GM12873 (cell line): ENCODE measurements around the gene FRMD4A.

Source experiments
- CTCF ChIP-seq: IDR thresholded peaks from 2 replicates; pipeline ENCODE4 v1.5.1; 2012; ENCODE audit warnings: low read depth, mild to moderate bottlenecking, moderate library complexity, low read length, control low read depth; ENCODE audit not compliant: insufficient read depth; ENCODE audit errors: missing control alignments

FRMD4A gene

GRCh38 chr10:13642293-13642692, 688.4 kb downstream of the FRMD4A start:
- no peak for TF ChIP-seq CTCF

GRCh38 chr10:13637894-13638293, 692.8 kb downstream of the FRMD4A start:
- TF ChIP-seq CTCF: no peak

DNA sequence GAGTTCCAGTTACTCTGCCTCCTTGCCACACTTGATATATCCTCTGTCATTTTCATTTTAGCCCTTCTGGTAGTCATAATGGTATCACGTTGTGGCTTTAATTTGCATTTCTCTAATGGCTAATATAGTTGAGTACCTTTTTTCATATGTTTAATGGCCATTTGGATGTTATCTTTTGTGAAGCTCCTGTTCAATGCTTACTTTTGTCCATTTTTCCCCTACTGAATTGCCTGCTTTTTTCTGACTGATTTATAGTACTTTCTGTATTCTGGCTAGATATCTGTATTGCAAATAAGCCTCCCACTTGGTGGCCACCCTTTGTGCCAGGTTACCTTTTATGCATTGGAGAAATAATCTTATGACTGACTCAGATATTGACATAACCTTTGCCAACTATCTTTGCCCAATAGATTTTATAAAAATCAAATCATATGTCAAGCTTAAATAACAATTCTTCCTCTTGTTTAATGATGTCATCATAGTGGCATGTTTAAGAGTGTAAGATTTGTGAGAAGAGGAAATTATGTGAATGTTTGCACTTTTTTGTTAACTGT, 693.3 kb downstream of the FRMD4A start:
- no peak for TF ChIP-seq CTCF

- no peak for TF ChIP-seq CTCF
These were observed 693.9 kb downstream of the FRMD4A start for GRCh38 chr10:13636776-13637175.

DNA sequence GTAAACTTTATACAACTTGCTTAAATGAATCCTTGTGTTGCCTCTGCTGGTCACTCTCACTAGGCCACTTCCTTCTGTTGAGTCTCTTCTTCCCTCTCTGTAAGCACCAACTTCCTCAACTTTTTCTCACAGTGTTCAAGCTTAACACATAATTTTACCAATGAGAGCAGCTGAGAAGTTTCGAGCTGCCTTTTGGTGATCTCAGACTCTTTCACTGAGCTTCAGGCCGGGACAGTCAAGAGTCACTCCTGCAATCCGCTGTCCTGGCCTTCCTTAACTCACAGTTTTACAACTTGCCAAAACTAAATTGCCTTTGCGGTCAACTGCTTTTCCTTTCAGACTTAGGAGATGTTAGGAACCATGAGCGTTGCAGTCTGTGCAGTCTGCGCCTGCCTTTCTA, 696.5 kb downstream of the FRMD4A start:
- TF ChIP-seq CTCF: no peak

- no peak for TF ChIP-seq CTCF
These were observed 697.0 kb downstream of the FRMD4A start for GRCh38 chr10:13633689-13634088.

GRCh38 chr10:13632884-13633440, 697.8 kb downstream of the FRMD4A start:
- TF ChIP-seq CTCF: no peak
